CD4-positive, CD25-positive, alpha-beta regulatory T cell (primary cell): ENCODE measurements around the gene MFRP. TPM values are rescaled to one million over a fixed set of nuclear protein-coding genes. Genes with fewer than 3 reads are reported as not detected.
"Not testable (repeated sequence)": the region's sequence is repeated elsewhere in the genome, so short reads cannot be mapped to it uniquely, and the experiment has no call there.

ENCODE experiments used
- ATAC-seq, 2 donors: fragments of 150-1000 bp; cut with Tn5 transposase; one replicate each; pipeline ENCODE4 v1.10.0; 2021; ENCODE audit warnings: low read depth in 2 of 2, moderate number of reproducible peaks in 2 of 2, moderate library complexity in 1 of 2
- DNase-seq, 3 donors: peaks; one replicate each; pipeline versions ENCODE4 v3.0.0 to v3.0.0-alpha.2; 2012 to 2022; ENCODE audit warnings: mixed read lengths in 1 of 3
- H3K27ac ChIP-seq: one replicate; pipeline ENCODE4 v1.7.0; 2013; ENCODE audit warnings: mild to moderate bottlenecking, low read length; ENCODE audit not compliant: insufficient read depth, poor library complexity, severe bottlenecking
- H3K27me3 ChIP-seq: one replicate; pipeline ENCODE4 v1.7.0; 2013; ENCODE audit warnings: low read length; ENCODE audit not compliant: control insufficient read depth, insufficient read depth
- H3K36me3 ChIP-seq: one replicate; pipeline ENCODE4 v1.7.0; 2013; ENCODE audit warnings: mild to moderate bottlenecking, low read length, moderate library complexity; ENCODE audit not compliant: control insufficient read depth, insufficient read depth
- H3K4me1 ChIP-seq: 2 replicates; pipeline ENCODE4 v1.7.0; 2013; ENCODE audit warnings: mild to moderate bottlenecking, low read length; ENCODE audit not compliant: insufficient read depth, control insufficient read depth, poor library complexity, severe bottlenecking
- H3K4me3 ChIP-seq: one replicate; pipeline ENCODE4 v1.7.0; 2013; ENCODE audit warnings: low read depth, mild to moderate bottlenecking, low read length, moderate library complexity
- H3K9me3 ChIP-seq, 2 experiments: 1 replicate in 1 of 2; 2 replicates in 1 of 2; pipeline ENCODE4 v1.7.0; 2013; ENCODE audit warnings: low read length in 2 of 2, mild to moderate bottlenecking in 1 of 2, moderate library complexity in 1 of 2; ENCODE audit not compliant: control insufficient read depth in 2 of 2
- H3K27ac Mint-ChIP-seq, 3 donors: one replicate each; pipeline ENCODE4 v1.8.0; 2020 to 2022; ENCODE audit warnings: mild to moderate bottlenecking in 3 of 3, mixed read lengths in 3 of 3, moderate library complexity in 2 of 3
- H3K27me3 Mint-ChIP-seq: one replicate; pipeline ENCODE4 v1.8.0; 2022; ENCODE audit warnings: mild to moderate bottlenecking, mixed read lengths
- H3K36me3 Mint-ChIP-seq: one replicate; pipeline ENCODE4 v1.8.0; 2020; ENCODE audit warnings: mixed read lengths
- H3K4me1 Mint-ChIP-seq, 4 donors: one replicate each; pipeline ENCODE4 v1.8.0; 2020 to 2022; ENCODE audit warnings: mixed read lengths in 4 of 4, mild to moderate bottlenecking in 1 of 4
- H3K4me3 Mint-ChIP-seq, 4 donors: one replicate each; pipeline ENCODE4 v1.8.0; 2020 to 2022; ENCODE audit warnings: mild to moderate bottlenecking in 4 of 4, mixed read lengths in 4 of 4, moderate library complexity in 3 of 4
- H3K9me3 Mint-ChIP-seq, 7 donors: one replicate each; pipeline ENCODE4 v1.8.0; 2020 to 2022; ENCODE audit warnings: mixed read lengths in 7 of 7, mild to moderate bottlenecking in 3 of 7, moderate library complexity in 2 of 7
- polyA plus RNA-seq, 4 donors: library from polyadenylated mRNA; unstranded; fragments of 300-500 nt; fragmentation: Illumina TruSeq; gene quantifications; one replicate each; pipeline ENCODE4 v1.2.3, GENCODE V29; 2021
- total RNA-seq: library from RNA; stranded (reverse); gene quantifications from one replicate; pipeline ENCODE4 v1.2.3, GENCODE V29; 2022

The MFRP gene
- not detected for total RNA-seq
- polyA plus RNA-seq = not detected

DNA sequence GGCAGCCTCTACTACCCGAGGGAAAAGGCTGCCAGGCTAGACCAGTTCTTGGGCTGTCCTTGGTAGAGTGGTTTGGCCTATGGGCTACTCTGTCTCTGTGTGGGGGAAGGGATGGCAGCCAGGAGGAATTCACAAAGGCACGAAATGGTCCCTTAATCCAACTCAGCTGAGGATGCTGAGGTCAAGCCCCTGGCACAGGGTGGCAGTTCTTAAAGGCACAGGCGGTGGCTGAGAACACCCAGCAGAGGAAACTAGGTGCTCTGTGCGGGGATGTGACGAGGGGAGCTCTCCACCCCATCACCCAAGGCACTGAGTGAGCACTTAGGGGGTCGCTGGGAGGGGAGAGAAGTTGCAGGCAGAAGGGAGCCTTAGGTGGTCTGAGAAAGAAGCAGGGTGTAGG, at the start of gene MFRP:
MFRP (minus strand) TSS at position 101 of the 400 bp plus-strand sequence. CDS start 192 bp downstream, outside the sequence.
- no peaks in the 10 kb centered on the region for H3K4me1 Mint-ChIP-seq
- H3K27me3 Mint-ChIP-seq = peaks cover 55% of the 10 kb centered on the region
- no peak within 1 kb of the TSS for H3K4me3 ChIP-seq

GRCh38 chr11:119391275-119391674, 44.8 kb upstream of the MFRP start:
- Histone ChIP-seq H3K27ac (no peak overlapping the region), H3K4me3 (no peak overlapping the region), H3K4me1 (no peaks in the 10 kb centered on the region), H3K27me3 (peaks cover 2% of the 10 kb centered on the region), H3K36me3 (no peaks in the 10 kb centered on the region), H3K9me3 (no peaks in the 10 kb centered on the region)
- Mint-ChIP-seq H3K4me3 (no peak overlapping the region), H3K4me1 (no peaks in the 10 kb centered on the region), H3K27me3 (peaks cover 23% of the 10 kb centered on the region), H3K9me3 (peaks cover 0 to 3% (median 0%) of the 10 kb centered on the region in 7 donors), H3K27ac (no peak overlapping the region), H3K36me3 (no peaks in the 10 kb centered on the region)
- no peak for ATAC-seq
- DNase-seq = no peak

More for the DNA sequence above, at the start of gene MFRP:
- peaks cover 0 to 2% (median 0%) of the 10 kb centered on the region in 7 donors for H3K9me3 Mint-ChIP-seq
- Histone ChIP-seq H3K4me1 (no peaks in the 10 kb centered on the region), H3K9me3 (no peaks in the 10 kb centered on the region), H3K27ac (no peak within 1 kb of the TSS), H3K36me3 (no peaks in the 10 kb centered on the region), H3K27me3 (no peaks in the 10 kb centered on the region)
- peak within 1 kb of the TSS in 1 of 3 donors; percentile 85 for H3K27ac Mint-ChIP-seq
- ATAC-seq = no peak
- peak within 1 kb of the TSS in 1 of 4 donors; percentile 10 for H3K4me3 Mint-ChIP-seq
- no peak for DNase-seq
- no peaks in the 10 kb centered on the region for H3K36me3 Mint-ChIP-seq

GRCh38 chr11:119389611-119390254, 43.2 kb upstream of the MFRP start:
- H3K9me3 Mint-ChIP-seq = peaks cover 0 to 1% (median 0%) of the 10 kb centered on the region in 7 donors
- no peaks in the 10 kb centered on the region for H3K9me3 ChIP-seq
- DNase-seq = peak in 1 of 3 donors; percentile 31
- H3K4me1 ChIP-seq = no peaks in the 10 kb centered on the region
- no peak for ATAC-seq
- peaks cover 7% of the 10 kb centered on the region for H3K27me3 ChIP-seq
- peaks cover 18% of the 10 kb centered on the region for H3K27me3 Mint-ChIP-seq
- no peak overlapping the region for H3K4me3 ChIP-seq
- H3K36me3 Mint-ChIP-seq = no peaks in the 10 kb centered on the region
- no peak overlapping the region for H3K27ac ChIP-seq
- no peaks in the 10 kb centered on the region for H3K36me3 ChIP-seq
- H3K4me3 Mint-ChIP-seq = no peak overlapping the region
- H3K27ac Mint-ChIP-seq = no peak overlapping the region
- no peaks in the 10 kb centered on the region for H3K4me1 Mint-ChIP-seq

GRCh38 chr11:119388103-119388502, 41.6 kb upstream of the MFRP start:
- peaks cover 14% of the 10 kb centered on the region for H3K27me3 Mint-ChIP-seq

GRCh38 chr11:119384332-119384731, 37.8 kb upstream of the MFRP start:
- Histone ChIP-seq H3K27ac (no peak overlapping the region), H3K4me3 (no peak overlapping the region), H3K27me3 (peaks cover 19% of the 10 kb centered on the region), H3K36me3 (no peaks in the 10 kb centered on the region), H3K9me3 (no peaks in the 10 kb centered on the region), H3K4me1 (peaks cover 20% of the 10 kb centered on the region)
- H3K27me3 Mint-ChIP-seq = peaks cover 10% of the 10 kb centered on the region
- DNase-seq = no peak
- ATAC-seq = no peak
- no peaks in the 10 kb centered on the region for H3K36me3 Mint-ChIP-seq
- H3K9me3 Mint-ChIP-seq = no peaks in the 10 kb centered on the region
- H3K4me3 Mint-ChIP-seq = no peak overlapping the region
- H3K27ac Mint-ChIP-seq = no peak overlapping the region
- H3K4me1 Mint-ChIP-seq = peaks cover 0 to 6% (median 2%) of the 10 kb centered on the region in 4 donors

More at GRCh38 chr11:119388103-119388502, 41.6 kb upstream of the MFRP start:
- Histone ChIP-seq H3K27me3 (peaks cover 16% of the 10 kb centered on the region), H3K36me3 (no peaks in the 10 kb centered on the region), H3K27ac (no peak overlapping the region), H3K9me3 (no peaks in the 10 kb centered on the region), H3K4me1 (no peaks in the 10 kb centered on the region), H3K4me3 (no peak overlapping the region)
- ATAC-seq (no peak), DNase-seq (no peak)
- no peaks in the 10 kb centered on the region for H3K4me1 Mint-ChIP-seq
- no peak overlapping the region for H3K4me3 Mint-ChIP-seq
- no peaks in the 10 kb centered on the region for H3K9me3 Mint-ChIP-seq
- H3K36me3 Mint-ChIP-seq = no peaks in the 10 kb centered on the region
- no peak overlapping the region for H3K27ac Mint-ChIP-seq

DNA sequence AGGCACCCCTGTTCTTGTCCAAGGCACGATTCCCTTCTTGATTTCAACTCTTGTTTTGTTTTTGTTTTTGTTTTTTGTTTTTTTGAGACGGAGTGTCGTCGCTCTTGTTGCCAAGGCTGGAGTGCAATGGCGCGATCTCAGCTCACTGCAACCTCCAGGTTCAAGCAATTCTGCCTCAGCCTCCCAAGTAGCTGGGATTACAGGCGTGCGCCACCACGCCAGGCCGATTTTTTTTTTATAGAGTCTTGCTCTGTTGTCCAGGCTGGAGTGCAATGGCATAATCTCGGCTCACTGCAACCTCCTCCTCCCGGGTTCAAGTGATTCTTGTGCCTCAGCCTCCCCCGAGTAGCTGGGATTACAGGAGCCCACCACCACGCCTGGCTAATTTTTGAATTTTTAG, 36.0 kb upstream of the MFRP start:
- not testable (repeated sequence) for H3K4me1 Mint-ChIP-seq, H3K9me3 Mint-ChIP-seq, H3K27me3 Mint-ChIP-seq, H3K9me3 ChIP-seq, H3K27ac ChIP-seq, H3K27ac Mint-ChIP-seq, H3K36me3 ChIP-seq, H3K36me3 Mint-ChIP-seq, ATAC-seq, H3K4me3 Mint-ChIP-seq, DNase-seq
- Histone ChIP-seq H3K4me3 (peak overlapping the region; percentile 73), H3K4me1 (peaks cover 20% of the 10 kb centered on the region), H3K27me3 (peaks cover 19% of the 10 kb centered on the region)

- Mint-ChIP-seq H3K27me3 (peaks cover 5% of the 10 kb centered on the region), H3K9me3 (no peaks in the 10 kb centered on the region), H3K4me1 (peaks cover 0 to 6% (median 2%) of the 10 kb centered on the region in 4 donors), H3K4me3 (no peak overlapping the region), H3K27ac (no peak overlapping the region), H3K36me3 (no peaks in the 10 kb centered on the region)
- Histone ChIP-seq H3K27me3 (peaks cover 19% of the 10 kb centered on the region), H3K36me3 (no peaks in the 10 kb centered on the region), H3K27ac (no peak overlapping the region), H3K4me1 (peaks cover 20% of the 10 kb centered on the region), H3K9me3 (no peaks in the 10 kb centered on the region), H3K4me3 (peak overlapping the region; percentile 73)
- DNase-seq (no peak), ATAC-seq (no peak)
Observed at GRCh38 chr11:119382101-119382500, 35.6 kb upstream of the MFRP start.
